Lower lobe of right lung (tissue), 2 donors: ENCODE data around the gene E2F6. TPM values are rescaled to one million over a fixed set of nuclear protein-coding genes. Genes with fewer than 3 reads are reported as not detected.

Experiments
- ATAC-seq, 2 donors: fragments of 200-7000 bp; cut with Tn5 transposase; one replicate each; pipeline ENCODE4 v1.9.1; 2020 to 2022; ENCODE audit warnings: mild to moderate bottlenecking in 2 of 2, moderate library complexity in 2 of 2
- DNase-seq: peaks from one replicate; pipeline ENCODE4 v3.0.0-alpha.2; 2020
- H3K27ac ChIP-seq: fragments of 200-600 bp; one replicate; pipeline ENCODE4 v1.8.0; 2022
- H3K27me3 ChIP-seq: fragments of 200-600 bp; one replicate; pipeline ENCODE4 v1.8.0; 2022; ENCODE audit warnings: low read depth
- H3K36me3 ChIP-seq: fragments of 200-600 bp; one replicate; pipeline ENCODE4 v1.8.0; 2022; ENCODE audit warnings: mild to moderate bottlenecking
- H3K4me1 ChIP-seq: fragments of 200-600 bp; one replicate; pipeline ENCODE4 v1.8.0; 2022
- H3K4me3 ChIP-seq: fragments of 200-600 bp; one replicate; pipeline ENCODE4 v1.8.0; 2022; ENCODE audit warnings: mild to moderate bottlenecking
- H3K9me3 ChIP-seq: fragments of 200-600 bp; one replicate; pipeline ENCODE4 v1.8.0; 2022
- intact Hi-C: fragments of 100-400 bp; cut with DNase I; formaldehyde crosslinking; loops from one replicate; pipeline ENCODE4 v1.11.0; 2022
- long read RNA-seq: library from polyadenylated mRNA; unstranded; transcript quantifications from one replicate; pipeline ENCODE4 v2.0.0, GENCODE V29; 2021
- total RNA-seq: library from RNA; stranded (reverse); fragmentation: NEBNext Ultra II Directional; extraction: Animal tissue kit (Norgen Biotek cat#: 25700); gene quantifications from one replicate; pipeline ENCODE4 v1.2.1, GENCODE V29; 2021
- TF ChIP-seq, protein P1 (sequence below): fragments of 200-600 bp; IDR thresholded peaks from one replicate; pipeline ENCODE4 v1.8.0; 2022; ENCODE audit warnings: antibody characterized with exemption, mild to moderate bottlenecking
- donor health status: DM: no; HTN: yes; CAD: no; lungs with severe emphysema.

The E2F6 gene
- total RNA-seq = 12.3 TPM
- long read RNA-seq, transcript E2F6-202 (7 exons, 3,218 nt) = major isoform, 11 of 16 reads
- long read RNA-seq, partial matches to known transcripts = 1 of 16 reads
- long read RNA-seq, other reads (novel, unspliced or antisense) = 1 of 16 reads

DNA sequence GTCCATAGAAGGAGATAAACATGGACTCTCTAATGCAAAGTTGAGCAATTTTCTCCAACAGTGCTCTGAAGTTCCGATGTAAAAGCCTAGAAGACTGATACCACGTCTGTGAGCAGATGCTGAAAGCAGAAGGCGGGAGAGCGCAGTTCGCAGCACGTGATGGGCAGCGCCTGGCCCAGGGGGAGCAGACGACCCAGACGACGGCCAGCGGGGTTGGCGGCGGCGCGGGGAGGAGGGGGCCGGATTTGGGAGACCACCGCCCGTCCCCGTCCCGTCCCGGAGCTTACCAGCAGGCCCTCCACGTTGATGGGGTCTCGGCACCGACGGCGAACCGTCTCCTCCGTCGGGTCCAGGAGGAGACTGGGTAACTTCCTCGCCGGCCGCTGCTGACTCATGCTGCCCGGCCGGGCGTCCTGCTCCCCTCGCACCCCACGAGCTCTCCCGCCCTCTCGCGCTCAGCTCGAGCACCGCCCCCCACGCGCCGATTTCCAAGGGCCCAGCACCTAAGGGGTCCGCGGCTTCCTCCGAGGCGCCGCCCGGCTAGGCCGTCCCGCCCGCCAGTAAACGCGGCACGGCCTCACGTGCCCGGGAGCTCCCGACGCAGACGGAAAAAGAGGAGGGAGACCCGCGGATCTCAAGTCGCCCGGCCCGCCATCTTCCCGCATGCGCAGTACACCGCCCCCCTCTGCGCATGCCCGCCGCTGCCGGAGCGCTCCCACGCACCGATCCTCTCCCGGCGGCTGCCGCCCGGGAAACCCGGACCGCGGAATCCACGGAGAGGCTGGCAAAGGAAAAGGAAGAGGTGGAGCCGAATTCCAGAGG lies at the start of gene E2F6:
Gene E2F6, minus strand, starts transcription at position 677 of the 822 bp plus-strand sequence. Its CDS starts 282 bp downstream, at position 395.
- intact Hi-C loops = no loop called here
- peaks cover 32% of the 10 kb centered on the region for H3K4me1 ChIP-seq
- peak; percentile 96 to 98 for ATAC-seq

GRCh38 chr2:11515490-11515981 lies 49.6 kb upstream of the E2F6 start:
- Histone ChIP-seq H3K27me3 (no peaks in the 10 kb centered on the region), H3K4me3 (no peak overlapping the region), H3K4me1 (no peaks in the 10 kb centered on the region), H3K9me3 (no peaks in the 10 kb centered on the region), H3K27ac (no peak overlapping the region), H3K36me3 (no peaks in the 10 kb centered on the region)
- ATAC-seq = no peak
- intact Hi-C loops = no loop called here
- TF ChIP-seq, protein P1, sequence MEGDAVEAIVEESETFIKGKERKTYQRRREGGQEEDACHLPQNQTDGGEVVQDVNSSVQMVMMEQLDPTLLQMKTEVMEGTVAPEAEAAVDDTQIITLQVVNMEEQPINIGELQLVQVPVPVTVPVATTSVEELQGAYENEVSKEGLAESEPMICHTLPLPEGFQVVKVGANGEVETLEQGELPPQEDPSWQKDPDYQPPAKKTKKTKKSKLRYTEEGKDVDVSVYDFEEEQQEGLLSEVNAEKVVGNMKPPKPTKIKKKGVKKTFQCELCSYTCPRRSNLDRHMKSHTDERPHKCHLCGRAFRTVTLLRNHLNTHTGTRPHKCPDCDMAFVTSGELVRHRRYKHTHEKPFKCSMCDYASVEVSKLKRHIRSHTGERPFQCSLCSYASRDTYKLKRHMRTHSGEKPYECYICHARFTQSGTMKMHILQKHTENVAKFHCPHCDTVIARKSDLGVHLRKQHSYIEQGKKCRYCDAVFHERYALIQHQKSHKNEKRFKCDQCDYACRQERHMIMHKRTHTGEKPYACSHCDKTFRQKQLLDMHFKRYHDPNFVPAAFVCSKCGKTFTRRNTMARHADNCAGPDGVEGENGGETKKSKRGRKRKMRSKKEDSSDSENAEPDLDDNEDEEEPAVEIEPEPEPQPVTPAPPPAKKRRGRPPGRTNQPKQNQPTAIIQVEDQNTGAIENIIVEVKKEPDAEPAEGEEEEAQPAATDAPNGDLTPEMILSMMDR = no peak
- no peak for DNase-seq

More for the DNA sequence above, at the start of gene E2F6:
- Histone ChIP-seq H3K4me3 (peak within 1 kb of the TSS; percentile 87), H3K27ac (peak within 1 kb of the TSS; percentile 87), H3K27me3 (no peaks in the 10 kb centered on the region), H3K36me3 (no peaks in the 10 kb centered on the region), H3K9me3 (no peaks in the 10 kb centered on the region)
- TF ChIP-seq, protein P1 = no peak
- DNase-seq = peak; percentile 92

GRCh38 chr2:11514904-11515303 lies 48.9 kb upstream of the E2F6 start:
- Histone ChIP-seq H3K36me3 (no peaks in the 10 kb centered on the region), H3K27me3 (no peaks in the 10 kb centered on the region), H3K27ac (no peak overlapping the region), H3K9me3 (no peaks in the 10 kb centered on the region), H3K4me3 (no peak overlapping the region), H3K4me1 (no peaks in the 10 kb centered on the region)
- intact Hi-C loops = no loop called here
- TF ChIP-seq, protein P1 = no peak
- DNase-seq = no peak
- ATAC-seq = no peak

DNA sequence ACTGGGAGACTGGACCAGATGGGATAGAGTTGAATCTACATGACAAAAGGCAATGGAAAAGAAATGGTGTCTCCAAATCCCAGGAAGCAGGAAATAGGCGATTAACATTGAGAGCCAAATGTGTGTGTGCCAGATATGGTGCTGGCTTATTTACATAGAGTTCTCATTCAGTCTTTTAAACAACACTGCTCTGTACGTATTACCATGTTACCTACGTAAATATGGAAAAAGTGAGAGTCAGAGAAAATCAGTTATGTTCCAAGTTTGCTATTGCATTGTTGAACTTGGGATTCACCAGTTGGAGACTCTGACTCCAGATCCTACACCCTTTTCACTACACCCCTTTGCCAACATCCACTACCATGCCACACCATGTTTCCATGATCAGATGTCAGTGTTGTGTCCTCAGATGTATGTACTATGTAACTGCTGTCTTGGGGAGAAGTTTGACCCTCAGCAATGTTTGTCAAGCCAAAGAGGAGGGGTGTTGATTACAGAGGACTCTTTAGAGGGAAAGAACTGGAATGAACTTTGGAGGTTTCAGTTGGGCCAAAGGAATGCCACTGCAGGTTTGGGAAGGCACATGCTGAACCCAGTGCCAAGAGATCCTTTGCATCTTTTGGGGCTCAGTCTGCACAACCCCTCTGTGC lies 48.2 kb upstream of the E2F6 start:
- no peak overlapping the region for H3K4me3 ChIP-seq
- TF ChIP-seq, protein P1 = no peak
- DNase-seq = no peak

DNA sequence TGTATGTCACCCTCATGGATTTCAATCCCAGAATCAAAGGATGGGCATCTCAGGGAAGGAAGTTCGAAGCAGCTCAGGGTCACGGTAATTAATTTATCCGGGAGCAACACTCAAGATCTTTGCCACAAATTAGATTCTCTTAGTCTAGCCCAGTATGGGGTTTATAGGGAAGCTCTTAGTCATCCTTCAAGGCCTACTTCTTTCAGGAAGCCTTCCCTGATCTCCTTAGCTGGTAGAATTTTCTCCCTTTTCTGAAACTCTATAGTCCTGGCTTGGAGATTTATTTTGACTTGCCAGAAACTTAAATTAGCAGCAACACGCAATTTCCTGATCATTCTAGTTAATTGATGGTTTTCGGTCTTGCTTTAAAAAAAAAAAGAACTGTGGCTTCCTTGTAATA lies 47.4 kb upstream of the E2F6 start:
- Histone ChIP-seq H3K9me3 (no peaks in the 10 kb centered on the region), H3K36me3 (no peaks in the 10 kb centered on the region)

More for the DNA sequence above, 48.2 kb upstream of the E2F6 start:
- intact Hi-C loops = no loop called here
- no peaks in the 10 kb centered on the region for H3K27me3 ChIP-seq
- no peaks in the 10 kb centered on the region for H3K36me3 ChIP-seq
- no peak for ATAC-seq
- H3K4me1 ChIP-seq = no peaks in the 10 kb centered on the region
- no peak overlapping the region for H3K27ac ChIP-seq
- no peaks in the 10 kb centered on the region for H3K9me3 ChIP-seq

More for the DNA sequence above, 47.4 kb upstream of the E2F6 start:
- DNase-seq (no peak), ATAC-seq (no peak)
- no peaks in the 10 kb centered on the region for H3K27me3 ChIP-seq
- no peak overlapping the region for H3K4me3 ChIP-seq
- intact Hi-C loops = no loop called here
- H3K27ac ChIP-seq = no peak overlapping the region
- no peaks in the 10 kb centered on the region for H3K4me1 ChIP-seq
- TF ChIP-seq, protein P1 = no peak
